ENCODE results near the gene MFNG. TPM values are rescaled to one million over a fixed set of nuclear protein-coding genes. Genes with fewer than 3 reads are reported as not detected.

MFNG gene
- total RNA-seq, 1 experiment from 2014 or later: 4.5 TPM

DNA sequence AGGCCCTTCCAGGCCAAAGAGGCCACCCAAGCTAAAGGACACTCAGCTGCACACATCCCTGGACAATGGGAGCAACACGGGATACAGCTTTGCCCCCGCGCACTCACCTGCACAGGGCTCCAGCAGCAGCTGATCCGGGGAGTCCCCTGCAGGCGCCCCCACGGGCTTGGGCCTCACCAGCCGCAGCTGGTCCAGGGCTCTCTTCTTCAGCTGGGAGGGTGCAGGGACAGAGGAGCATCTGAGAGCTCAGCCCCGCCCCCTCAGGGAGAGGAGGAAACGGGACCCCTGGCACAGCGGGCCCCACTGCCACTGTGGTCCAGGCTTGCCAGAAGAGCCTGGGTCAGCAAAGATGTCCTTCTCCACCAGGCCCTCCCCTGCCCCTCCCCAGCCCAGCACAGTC, 7.8 kb upstream of the MFNG start:
- Histone ChIP-seq H4K20me1 (ENCODE audit: insufficient read depth) (no peaks in the 10 kb centered on the region), H3K27me3 (ENCODE audit: insufficient read depth, low read length) (no peaks in the 10 kb centered on the region), H3K4me2 (ENCODE audit: low read length) (no peak overlapping the region), H3K9ac (ENCODE audit: low read length) (no peak overlapping the region), H3K27ac (ENCODE audit: low read depth, low read length) (no peak overlapping the region; the same call in 1 of the 2 replicates), H3K36me3 (ENCODE audit: control insufficient read depth in 1 of 2, insufficient read depth in 2 of 2, low read length in 2 of 2) (peaks cover 7 to 20% of the 10 kb centered on the region in 2 experiments; a peak in 3 of 4 replicates), H3K79me2 (ENCODE audit: insufficient read depth, low read length) (no peaks in the 10 kb centered on the region), H3K4me3 (replicated peaks in 1 of 2; ENCODE audit: low read depth in 1 of 2, low read length in 2 of 2) (no peak overlapping the region), H3K9me2 (ENCODE audit: insufficient read depth) (no peaks in the 10 kb centered on the region), H2AFZ (ENCODE audit: low read depth, low read length, poor library complexity, severe bottlenecking) (no peak overlapping the region), H3K9me3 (ENCODE audit: control insufficient read depth in 1 of 2, insufficient read depth in 1 of 2, low read depth in 1 of 2, low read length in 2 of 2) (no peaks in the 10 kb centered on the region), H3K4me1 (ENCODE audit: control insufficient read depth in 1 of 2, insufficient read depth in 2 of 2, low read length in 2 of 2) (peaks cover 27 to 47% of the 10 kb centered on the region in 2 experiments)
- intact Hi-C loops (cut with micrococcal nuclease): no loop called here
- TF ChIP-seq POLR2AphosphoS5 (IDR thresholded peaks at IDR 0.05; ENCODE audit: low read depth, low read length) (no peak), ZFX (IDR thresholded peaks at IDR 0.05) (no peak), ATF3 (IDR thresholded peaks at IDR 0.05) (no peak), REST (IDR thresholded peaks at IDR 0.05; ENCODE audit: low read depth) (no peak), EZH2 (IDR thresholded peaks at IDR 0.05) (no peak), RAD21 (IDR thresholded peaks at IDR 0.05; ENCODE audit: low read depth) (no peak), POLR2A (IDR thresholded peaks at IDR 0.05; ENCODE audit: borderline replicate concordance, extremely low read depth, insufficient read depth, insufficient read length) (no peak), SIN3A (IDR thresholded peaks at IDR 0.05; ENCODE audit: low read depth) (no peak), EGR1 (IDR thresholded peaks at IDR 0.05; ENCODE audit: low read depth) (no peak), TCF7L2 (IDR thresholded peaks at IDR 0.05; ENCODE audit: borderline replicate concordance, extremely low read depth, insufficient read depth, insufficient read length) (no peak), ZBTB33 (IDR thresholded peaks at IDR 0.05; ENCODE audit: extremely low read depth, insufficient replicate concordance, low read length) (no peak), MAX (IDR thresholded peaks at IDR 0.05) (no peak)
- POLR2A ChIA-PET: no interaction called here
- BruUV-seq (replicated peaks): no TSS peak
- RAD21 ChIA-PET (ENCODE audit: low non-redundant PET in 1 of 2, low total read pairs in 2 of 2, uncharacterized antibody in 2 of 2, unreplicated experiment in 2 of 2): no interaction called here
- no peak for DNase-seq (ENCODE audit: low read depth, low spot score)
- CTCF ChIA-PET: no interaction called here
- ATAC-seq: no peak

Data from HCT116 (cell line).